SK-N-MC (cell line): ENCODE results near the gene CNTN2.

Source experiments
- EZH2 ChIP-seq: fragments of 200-600 bp; sonication (generic); IDR thresholded peaks from one replicate; pipeline ENCODE4 v1.6.1; 2017; ENCODE audit warnings: antibody characterized with exemption
- FOXP2 ChIP-seq: optimal IDR thresholded peaks from 2 replicates; pipeline ENCODE3; 2011; ENCODE audit warnings: mild to moderate bottlenecking, moderate library complexity; ENCODE audit not compliant: insufficient read depth; ENCODE audit errors: extremely low read length, control extremely low read depth
- POLR2AphosphoS5 ChIP-seq: IDR thresholded peaks from 2 replicates; pipeline ENCODE4 v1.6.1; 2012; ENCODE audit warnings: mild to moderate bottlenecking, low read depth, low read length, borderline replicate concordance

GRCh38 chr1:205001162-205001561, 41.9 kb upstream of the CNTN2 start:
- TF ChIP-seq EZH2 (no peak), POLR2AphosphoS5 (no peak), FOXP2 (no peak)
